ENCODE results near the gene TIAM1. TPM values are rescaled to one million over a fixed set of nuclear protein-coding genes. Genes with fewer than 3 reads are reported as not detected.

The TIAM1 gene
- total RNA-seq, 1 experiment from 2014 or later, result 28.7 TPM

DNA sequence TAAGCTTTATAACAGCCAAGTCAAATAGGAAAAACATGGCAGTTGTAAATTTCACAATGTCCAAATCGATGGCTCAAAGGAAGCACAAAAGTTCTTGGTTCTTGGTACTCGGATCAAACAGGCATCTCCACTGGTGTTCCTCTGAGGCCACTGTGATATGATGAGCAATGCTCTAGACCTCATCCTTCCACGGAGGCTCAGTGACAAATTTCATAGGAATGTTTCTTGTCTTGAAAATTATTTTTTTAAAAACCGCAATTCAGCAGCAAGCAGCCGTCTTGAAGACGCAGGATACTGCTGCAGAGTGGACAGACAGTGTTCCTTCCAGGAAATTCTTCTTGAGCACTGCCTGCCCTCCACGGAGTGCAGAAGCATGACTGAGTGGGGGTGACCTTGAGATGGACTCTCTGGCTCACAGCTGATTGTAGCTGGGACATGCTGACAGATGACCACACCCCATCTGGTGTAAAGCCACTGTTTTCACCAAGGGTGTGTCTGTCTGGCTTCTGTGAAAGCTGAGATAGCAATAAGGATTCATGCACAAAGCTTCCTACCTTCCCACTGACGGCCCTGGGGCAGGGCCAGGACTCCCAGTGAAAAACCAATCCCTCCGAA is 61.9 kb downstream of the TIAM1 start:
- ATAC-seq, result no peak
- no peak for DNase-seq (ENCODE audit: low spot score)
- ChIA-PET CTCF (no interaction called here), POLR2A (no interaction called here)
- TF ChIP-seq ZNF425 (CRISPR knock-in tag; conservative IDR thresholded peaks at IDR 0.05), result no peak
- no peak for TF ChIP-seq ZNF512 (CRISPR knock-in tag; IDR thresholded peaks at IDR 0.05; ENCODE audit: borderline replicate concordance)
- no peak for TF ChIP-seq FOXK1 (CRISPR knock-in tag; IDR thresholded peaks at IDR 0.05)
- no peak for TF ChIP-seq ERG (CRISPR knock-in tag; IDR thresholded peaks at IDR 0.05)
- TF ChIP-seq PRRX2 (CRISPR knock-in tag; IDR thresholded peaks at IDR 0.05), result no peak
- no peak for TF ChIP-seq ESRRA (CRISPR knock-in tag; IDR thresholded peaks at IDR 0.05; ENCODE audit: borderline replicate concordance)
- TF ChIP-seq, protein P1, sequence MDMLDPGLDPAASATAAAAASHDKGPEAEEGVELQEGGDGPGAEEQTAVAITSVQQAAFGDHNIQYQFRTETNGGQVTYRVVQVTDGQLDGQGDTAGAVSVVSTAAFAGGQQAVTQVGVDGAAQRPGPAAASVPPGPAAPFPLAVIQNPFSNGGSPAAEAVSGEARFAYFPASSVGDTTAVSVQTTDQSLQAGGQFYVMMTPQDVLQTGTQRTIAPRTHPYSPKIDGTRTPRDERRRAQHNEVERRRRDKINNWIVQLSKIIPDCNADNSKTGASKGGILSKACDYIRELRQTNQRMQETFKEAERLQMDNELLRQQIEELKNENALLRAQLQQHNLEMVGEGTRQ (CRISPR knock-in tag; IDR thresholded peaks at IDR 0.05), result no peak
- no peak for TF ChIP-seq ZBTB21 (CRISPR knock-in tag; IDR thresholded peaks at IDR 0.05; ENCODE audit: borderline replicate concordance)
- no peak for TF ChIP-seq ZNF232 (CRISPR knock-in tag; IDR thresholded peaks at IDR 0.05)
- Mint-ChIP-seq H3K9me3 (peaks cover 6% of the 10 kb centered on the region), H3K4me1 (peaks cover 39% of the 10 kb centered on the region), H3K36me3 (no peaks in the 10 kb centered on the region), H3K4me3 (no peak overlapping the region), H3K27me3 (ENCODE audit: low read depth) (no peaks in the 10 kb centered on the region), H3K27ac (no peak overlapping the region)

DNA sequence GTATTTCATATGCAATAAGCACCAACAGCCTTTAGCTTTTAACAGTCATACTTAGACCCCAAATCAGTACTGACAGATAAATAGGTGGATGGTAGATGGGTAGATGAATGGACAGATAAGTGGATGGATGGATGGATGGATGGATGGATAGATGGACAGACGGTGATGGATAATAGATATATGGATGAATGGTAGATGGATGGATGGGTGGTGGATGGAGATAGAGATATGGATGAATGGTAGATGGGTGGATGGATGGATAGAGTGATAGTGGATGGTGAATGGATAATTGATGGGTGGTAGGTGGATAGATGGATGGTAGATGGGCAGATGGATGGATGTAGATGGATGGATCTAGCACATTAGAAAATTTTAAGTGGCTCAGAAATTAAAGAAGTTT is 62.5 kb downstream of the TIAM1 start:
- no peak for TF ChIP-seq ZBTB21 (CRISPR knock-in tag; IDR thresholded peaks at IDR 0.05; ENCODE audit: borderline replicate concordance)
- no peak for TF ChIP-seq PRRX2 (CRISPR knock-in tag; IDR thresholded peaks at IDR 0.05)
- TF ChIP-seq, protein P2, sequence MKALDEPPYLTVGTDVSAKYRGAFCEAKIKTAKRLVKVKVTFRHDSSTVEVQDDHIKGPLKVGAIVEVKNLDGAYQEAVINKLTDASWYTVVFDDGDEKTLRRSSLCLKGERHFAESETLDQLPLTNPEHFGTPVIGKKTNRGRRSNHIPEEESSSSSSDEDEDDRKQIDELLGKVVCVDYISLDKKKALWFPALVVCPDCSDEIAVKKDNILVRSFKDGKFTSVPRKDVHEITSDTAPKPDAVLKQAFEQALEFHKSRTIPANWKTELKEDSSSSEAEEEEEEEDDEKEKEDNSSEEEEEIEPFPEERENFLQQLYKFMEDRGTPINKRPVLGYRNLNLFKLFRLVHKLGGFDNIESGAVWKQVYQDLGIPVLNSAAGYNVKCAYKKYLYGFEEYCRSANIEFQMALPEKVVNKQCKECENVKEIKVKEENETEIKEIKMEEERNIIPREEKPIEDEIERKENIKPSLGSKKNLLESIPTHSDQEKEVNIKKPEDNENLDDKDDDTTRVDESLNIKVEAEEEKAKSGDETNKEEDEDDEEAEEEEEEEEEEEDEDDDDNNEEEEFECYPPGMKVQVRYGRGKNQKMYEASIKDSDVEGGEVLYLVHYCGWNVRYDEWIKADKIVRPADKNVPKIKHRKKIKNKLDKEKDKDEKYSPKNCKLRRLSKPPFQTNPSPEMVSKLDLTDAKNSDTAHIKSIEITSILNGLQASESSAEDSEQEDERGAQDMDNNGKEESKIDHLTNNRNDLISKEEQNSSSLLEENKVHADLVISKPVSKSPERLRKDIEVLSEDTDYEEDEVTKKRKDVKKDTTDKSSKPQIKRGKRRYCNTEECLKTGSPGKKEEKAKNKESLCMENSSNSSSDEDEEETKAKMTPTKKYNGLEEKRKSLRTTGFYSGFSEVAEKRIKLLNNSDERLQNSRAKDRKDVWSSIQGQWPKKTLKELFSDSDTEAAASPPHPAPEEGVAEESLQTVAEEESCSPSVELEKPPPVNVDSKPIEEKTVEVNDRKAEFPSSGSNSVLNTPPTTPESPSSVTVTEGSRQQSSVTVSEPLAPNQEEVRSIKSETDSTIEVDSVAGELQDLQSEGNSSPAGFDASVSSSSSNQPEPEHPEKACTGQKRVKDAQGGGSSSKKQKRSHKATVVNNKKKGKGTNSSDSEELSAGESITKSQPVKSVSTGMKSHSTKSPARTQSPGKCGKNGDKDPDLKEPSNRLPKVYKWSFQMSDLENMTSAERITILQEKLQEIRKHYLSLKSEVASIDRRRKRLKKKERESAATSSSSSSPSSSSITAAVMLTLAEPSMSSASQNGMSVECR (CRISPR knock-in tag; IDR thresholded peaks at IDR 0.05; ENCODE audit: borderline replicate concordance), result no peak
- TF ChIP-seq EMX1 (CRISPR knock-in tag; IDR thresholded peaks at IDR 0.05), result no peak
- TF ChIP-seq TEAD1 (CRISPR knock-in tag; IDR thresholded peaks at IDR 0.05), result no peak
- TF ChIP-seq ZNF423 (CRISPR knock-in tag; IDR thresholded peaks at IDR 0.05), result no peak
- TF ChIP-seq ZSCAN18 (CRISPR knock-in tag; IDR thresholded peaks at IDR 0.05), result no peak
- no peak for TF ChIP-seq ATF1 (CRISPR knock-in tag; IDR thresholded peaks at IDR 0.05)
- no peak for TF ChIP-seq NFYB (CRISPR knock-in tag; conservative IDR thresholded peaks at IDR 0.05; ENCODE audit: low read depth)
- no peak for TF ChIP-seq OVOL2 (CRISPR knock-in tag; IDR thresholded peaks at IDR 0.05; ENCODE audit: borderline replicate concordance)
- TF ChIP-seq ATF2 (CRISPR knock-in tag; IDR thresholded peaks at IDR 0.05; ENCODE audit: borderline replicate concordance, low read depth), result no peak
- TF ChIP-seq KAT7 (CRISPR knock-in tag; IDR thresholded peaks at IDR 0.05; ENCODE audit: borderline replicate concordance), result no peak
- no peak for TF ChIP-seq GRHL2 (CRISPR knock-in tag; IDR thresholded peaks at IDR 0.05; ENCODE audit: insufficient replicate concordance, severe bottlenecking)
- ChIA-PET POLR2A (no interaction called here), CTCF (no interaction called here)
- ATAC-seq (no peak), DNase-seq (ENCODE audit: low spot score) (no peak)
- no peak overlapping the region for H3K4me3 Mint-ChIP-seq
- H3K36me3 Mint-ChIP-seq, result no peaks in the 10 kb centered on the region
- peaks cover 46% of the 10 kb centered on the region for H3K4me1 Mint-ChIP-seq
- no peaks in the 10 kb centered on the region for H3K27me3 Mint-ChIP-seq (ENCODE audit: low read depth)
- H3K9me3 Mint-ChIP-seq, result peaks cover 5% of the 10 kb centered on the region
- H3K27ac Mint-ChIP-seq, result no peak overlapping the region

All from WTC11 (cell line).